ENCODE data around the gene SKOR2. TPM values are rescaled to one million over a fixed set of nuclear protein-coding genes. Genes with fewer than 3 reads are reported as not detected.

SKOR2 gene
- total RNA-seq, 1 experiment from 2014 or later, result not detected

GRCh38 chr18:47168913-47169312 is 82.5 kb downstream of the SKOR2 start:
- BruUV-seq (replicated peaks), result no TSS peak
- H3K9me3 ChIP-seq (ENCODE audit: low read depth, low read length, poor library complexity, severe bottlenecking), result no peaks in the 10 kb centered on the region
- ChIA-PET CTCF (no interaction called here), POLR2A (ENCODE audit: low non-redundant PET) (no interaction called here)
- intact Hi-C loops (cut with micrococcal nuclease; ENCODE audit: unreplicated experiment), result no loop called here
- no peak overlapping the region for H3K27ac ChIP-seq (ENCODE audit: low read depth, low read length, poor library complexity, severe bottlenecking)
- DNase-seq (ENCODE audit: low spot score), result no peak
- H3K4me3 ChIP-seq (ENCODE audit: low read depth, low read length, poor library complexity, severe bottlenecking), result no peak overlapping the region
- no peaks in the 10 kb centered on the region for H3K4me1 ChIP-seq (ENCODE audit: insufficient read depth, low read length, poor library complexity, severe bottlenecking)
- no peaks in the 10 kb centered on the region for H3K27me3 ChIP-seq (replicated peaks; ENCODE audit: insufficient read depth, low read depth, low read length, poor library complexity)
- H3K36me3 ChIP-seq (ENCODE audit: insufficient read depth, low read length, poor library complexity, severe bottlenecking), result no peaks in the 10 kb centered on the region
- no peak for TF ChIP-seq CTCF (conservative IDR thresholded peaks at IDR 0.05; ENCODE audit: low read depth, low read length)
- TF ChIP-seq EZH2 (IDR thresholded peaks at IDR 0.05; ENCODE audit: borderline replicate concordance, low read depth, low read length, poor library complexity, severe bottlenecking), result no peak

- no peak for TF ChIP-seq CTCF (conservative IDR thresholded peaks at IDR 0.05; ENCODE audit: low read depth, low read length)
- TF ChIP-seq EZH2 (IDR thresholded peaks at IDR 0.05; ENCODE audit: borderline replicate concordance, low read depth, low read length, poor library complexity, severe bottlenecking), result no peak
- CTCF ChIA-PET, result no interaction called here
- H3K9me3 ChIP-seq (ENCODE audit: low read depth, low read length, poor library complexity, severe bottlenecking), result no peaks in the 10 kb centered on the region
- H3K4me1 ChIP-seq (ENCODE audit: insufficient read depth, low read length, poor library complexity, severe bottlenecking), result no peaks in the 10 kb centered on the region
- BruUV-seq (replicated peaks), result no TSS peak
- POLR2A ChIA-PET (ENCODE audit: low non-redundant PET), result no interaction called here
- no peak overlapping the region for H3K27ac ChIP-seq (ENCODE audit: low read depth, low read length, poor library complexity, severe bottlenecking)
- H3K4me3 ChIP-seq (ENCODE audit: low read depth, low read length, poor library complexity, severe bottlenecking), result no peak overlapping the region
- no peak for DNase-seq (ENCODE audit: low spot score)
- H3K36me3 ChIP-seq (ENCODE audit: insufficient read depth, low read length, poor library complexity, severe bottlenecking), result no peaks in the 10 kb centered on the region
- intact Hi-C loops (cut with micrococcal nuclease; ENCODE audit: unreplicated experiment), result no loop called here
- H3K27me3 ChIP-seq (replicated peaks; ENCODE audit: insufficient read depth, low read depth, low read length, poor library complexity), result no peaks in the 10 kb centered on the region
Measured at GRCh38 chr18:47168509-47168908, 83.0 kb downstream of the SKOR2 start.

GRCh38 chr18:47166294-47166693 is 85.2 kb downstream of the SKOR2 start:
- POLR2A ChIA-PET (ENCODE audit: low non-redundant PET), result no interaction called here
- intact Hi-C loops (cut with micrococcal nuclease; ENCODE audit: unreplicated experiment), result no loop called here

More at GRCh38 chr18:47166294-47166693, 85.2 kb downstream of the SKOR2 start:
- TF ChIP-seq EZH2 (IDR thresholded peaks at IDR 0.05; ENCODE audit: borderline replicate concordance, low read depth, low read length, poor library complexity, severe bottlenecking), result no peak
- no peak for TF ChIP-seq CTCF (conservative IDR thresholded peaks at IDR 0.05; ENCODE audit: low read depth, low read length)
- H3K36me3 ChIP-seq (ENCODE audit: insufficient read depth, low read length, poor library complexity, severe bottlenecking), result no peaks in the 10 kb centered on the region
- CTCF ChIA-PET, result no interaction called here
- H3K4me1 ChIP-seq (ENCODE audit: insufficient read depth, low read length, poor library complexity, severe bottlenecking), result no peaks in the 10 kb centered on the region
- no TSS peak for BruUV-seq (replicated peaks)
- DNase-seq (ENCODE audit: low spot score), result no peak
- H3K27ac ChIP-seq (ENCODE audit: low read depth, low read length, poor library complexity, severe bottlenecking), result no peak overlapping the region
- no peak overlapping the region for H3K4me3 ChIP-seq (ENCODE audit: low read depth, low read length, poor library complexity, severe bottlenecking)
- H3K27me3 ChIP-seq (replicated peaks; ENCODE audit: insufficient read depth, low read depth, low read length, poor library complexity), result no peaks in the 10 kb centered on the region
- no peaks in the 10 kb centered on the region for H3K9me3 ChIP-seq (ENCODE audit: low read depth, low read length, poor library complexity, severe bottlenecking)
